AG08395 (cell line): Measurements from ENCODE around the gene PPP1R9B.

ENCODE experiments used
- DNase-seq: peaks from one replicate; pipeline ENCODE4 v3.0.0; 2012; ENCODE audit warnings: mixed read lengths, low spot score

Gene PPP1R9B

GRCh38 chr17:50103941-50104340, 46.5 kb downstream of the PPP1R9B start:
- no peak for DNase-seq

GRCh38 chr17:50103252-50103651, 47.2 kb downstream of the PPP1R9B start:
- no peak for DNase-seq

- DNase-seq, result peak; percentile 29
These were observed 48.1 kb downstream of the PPP1R9B start for GRCh38 chr17:50102164-50102991.

- peak; percentile 61 for DNase-seq
These were observed 48.9 kb downstream of the PPP1R9B start for GRCh38 chr17:50101346-50102163.

- peak; percentile 40 for DNase-seq
These were observed 49.5 kb downstream of the PPP1R9B start for GRCh38 chr17:50100921-50101345.

GRCh38 chr17:50100480-50100883, 50.0 kb downstream of the PPP1R9B start:
- DNase-seq, result no peak

- no peak for DNase-seq
These were observed 51.5 kb downstream of the PPP1R9B start for GRCh38 chr17:50099003-50099402.

GRCh38 chr17:50098583-50098982, 51.9 kb downstream of the PPP1R9B start:
- no peak for DNase-seq

- DNase-seq, result no peak
These were observed 52.6 kb downstream of the PPP1R9B start for GRCh38 chr17:50097926-50098325.

GRCh38 chr17:50097455-50097854, 53.0 kb downstream of the PPP1R9B start:
- DNase-seq, result no peak

GRCh38 chr17:50096758-50097157, 53.7 kb downstream of the PPP1R9B start:
- DNase-seq, result no peak

GRCh38 chr17:50096092-50096491, 54.4 kb downstream of the PPP1R9B start:
- DNase-seq, result no peak

- DNase-seq, result no peak
These were observed 54.8 kb downstream of the PPP1R9B start for GRCh38 chr17:50095626-50096037.

- DNase-seq, result peak; percentile 98
These were observed 55.5 kb downstream of the PPP1R9B start, which contains the start of gene PDK2 for GRCh38 chr17:50094753-50095619. Gene PDK2, plus strand, starts transcription at chr17:50095351. Its CDS starts 85 bp downstream, at chr17:50095436.

GRCh38 chr17:50094243-50094752, 56.2 kb downstream of the PPP1R9B start:
- peak; percentile 81 for DNase-seq

- no peak for DNase-seq
These were observed 56.7 kb downstream of the PPP1R9B start for GRCh38 chr17:50093807-50094206.

GRCh38 chr17:50093246-50093645, 57.2 kb downstream of the PPP1R9B start:
- no peak for DNase-seq

- no peak for DNase-seq
These were observed 58.6 kb downstream of the PPP1R9B start for GRCh38 chr17:50091918-50092285.

GRCh38 chr17:50090971-50091917, 59.2 kb downstream of the PPP1R9B start:
- DNase-seq, result no peak

GRCh38 chr17:50090071-50090470, 60.4 kb downstream of the PPP1R9B start:
- no peak for DNase-seq
